Right atrium auricular region (tissue), 2 donors: ENCODE results near the gene SETD1B. TPM values are rescaled to one million over a fixed set of nuclear protein-coding genes. Genes with fewer than 3 reads are reported as not detected.

Experiments
- DNase-seq: peaks from one replicate; pipeline ENCODE4 v3.0.0-alpha.2; 2019; ENCODE audit warnings: low spot score
- H3K27ac ChIP-seq, 2 donors: fragments of 200-600 bp; sonication (generic); 1 replicate in 1 of 2; 2 replicates in 1 of 2; pipeline ENCODE4 v1.5.1; 2016 to 2019
- H3K27me3 ChIP-seq, 2 donors: fragments of 200-600 bp; sonication (generic); one replicate each; pipeline versions ENCODE4 v1.5.1 to v1.6.0; 2017 to 2019
- H3K36me3 ChIP-seq: fragments of 200-600 bp; sonication (generic); one replicate; pipeline ENCODE4 v1.5.1; 2016
- H3K4me1 ChIP-seq, 2 donors: fragments of 200-600 bp; sonication (generic); one replicate each; pipeline versions ENCODE4 v1.5.1 to v1.6.0; 2017 to 2019
- H3K4me3 ChIP-seq, 2 donors: fragments of 200-600 bp; sonication (generic); 1 replicate in 1 of 2; 2 replicates in 1 of 2; pipeline ENCODE4 v1.5.1; 2017 to 2019; ENCODE audit warnings: mild to moderate bottlenecking in 1 of 2, moderate library complexity in 1 of 2
- H3K9me3 ChIP-seq, 2 donors: fragments of 200-600 bp; sonication (generic); one replicate each; pipeline ENCODE4 v1.5.1; 2019
- total RNA-seq, 2 donors: library from RNA; depleted of rRNA; stranded (reverse); fragments of >200 nt; gene quantifications; one replicate each; pipeline ENCODE4 v1.1.0, GENCODE V29; 2016
- TF ChIP-seq, protein P1 (sequence below), 2 donors: fragments of 200-600 bp; sonication (generic); IDR thresholded peaks; one replicate each; pipeline ENCODE4 v1.5.1; 2019; ENCODE audit warnings: antibody characterized with exemption in 2 of 2

SETD1B gene
- total RNA-seq, 2 donors from 2014 or later, result 6.0 to 9.3 TPM

DNA sequence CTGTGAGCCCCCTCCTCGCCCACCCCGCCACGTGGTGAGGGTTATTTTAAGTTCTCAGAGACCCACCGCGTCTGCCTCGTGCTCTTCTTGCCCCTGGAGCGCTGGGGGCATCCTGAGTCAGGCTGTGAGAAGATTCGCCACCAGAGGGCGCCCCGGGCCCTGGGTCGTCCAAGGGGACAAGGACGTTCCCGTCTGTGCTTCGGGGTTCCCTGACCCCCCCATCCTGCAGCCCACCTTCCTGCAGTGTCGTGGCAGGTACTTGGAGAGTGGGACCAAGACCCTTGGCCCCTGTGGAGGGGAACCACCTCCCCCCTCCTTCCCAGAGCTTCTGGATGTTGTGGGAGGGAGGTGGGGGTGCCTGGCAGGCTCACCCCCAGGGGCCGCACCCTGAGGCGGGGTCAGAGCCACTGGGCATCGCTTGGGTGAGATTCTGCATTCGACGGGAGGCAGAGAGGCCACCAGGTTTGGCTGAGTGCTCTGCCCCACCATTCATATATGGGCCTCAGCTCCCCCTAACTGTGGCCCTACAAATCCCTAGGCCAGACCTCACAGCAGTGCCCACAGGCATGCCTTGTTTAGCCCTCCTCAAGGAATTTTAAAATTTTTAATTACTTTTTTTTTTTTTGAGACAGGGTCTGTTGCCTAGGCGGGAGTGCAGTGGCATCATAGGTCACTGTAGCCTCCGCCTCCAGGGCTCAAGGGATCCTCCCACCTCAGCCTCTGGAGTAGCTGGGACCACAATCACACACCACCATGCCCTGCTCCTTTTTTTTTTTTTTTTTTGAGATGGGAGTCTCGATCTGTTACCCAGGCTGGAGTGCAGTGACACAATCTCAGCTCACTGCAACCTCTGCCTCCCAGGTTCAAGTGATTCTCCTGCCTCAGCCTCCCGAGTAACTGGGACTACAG is 27.4 kb upstream of the SETD1B start:
- peak; percentile 78 for DNase-seq
- no peaks in the 10 kb centered on the region for H3K27me3 ChIP-seq
- H3K4me3 ChIP-seq, result no peak overlapping the region
- H3K9me3 ChIP-seq, result no peaks in the 10 kb centered on the region
- peaks cover 0 to 21% of the 10 kb centered on the region in 2 donors for H3K4me1 ChIP-seq
- TF ChIP-seq, protein P1, sequence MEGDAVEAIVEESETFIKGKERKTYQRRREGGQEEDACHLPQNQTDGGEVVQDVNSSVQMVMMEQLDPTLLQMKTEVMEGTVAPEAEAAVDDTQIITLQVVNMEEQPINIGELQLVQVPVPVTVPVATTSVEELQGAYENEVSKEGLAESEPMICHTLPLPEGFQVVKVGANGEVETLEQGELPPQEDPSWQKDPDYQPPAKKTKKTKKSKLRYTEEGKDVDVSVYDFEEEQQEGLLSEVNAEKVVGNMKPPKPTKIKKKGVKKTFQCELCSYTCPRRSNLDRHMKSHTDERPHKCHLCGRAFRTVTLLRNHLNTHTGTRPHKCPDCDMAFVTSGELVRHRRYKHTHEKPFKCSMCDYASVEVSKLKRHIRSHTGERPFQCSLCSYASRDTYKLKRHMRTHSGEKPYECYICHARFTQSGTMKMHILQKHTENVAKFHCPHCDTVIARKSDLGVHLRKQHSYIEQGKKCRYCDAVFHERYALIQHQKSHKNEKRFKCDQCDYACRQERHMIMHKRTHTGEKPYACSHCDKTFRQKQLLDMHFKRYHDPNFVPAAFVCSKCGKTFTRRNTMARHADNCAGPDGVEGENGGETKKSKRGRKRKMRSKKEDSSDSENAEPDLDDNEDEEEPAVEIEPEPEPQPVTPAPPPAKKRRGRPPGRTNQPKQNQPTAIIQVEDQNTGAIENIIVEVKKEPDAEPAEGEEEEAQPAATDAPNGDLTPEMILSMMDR (IDR thresholded peaks at IDR 0.05), result peak; percentile 77 to 91
- H3K36me3 ChIP-seq, result peaks cover 6% of the 10 kb centered on the region
- no peak overlapping the region for H3K27ac ChIP-seq

DNA sequence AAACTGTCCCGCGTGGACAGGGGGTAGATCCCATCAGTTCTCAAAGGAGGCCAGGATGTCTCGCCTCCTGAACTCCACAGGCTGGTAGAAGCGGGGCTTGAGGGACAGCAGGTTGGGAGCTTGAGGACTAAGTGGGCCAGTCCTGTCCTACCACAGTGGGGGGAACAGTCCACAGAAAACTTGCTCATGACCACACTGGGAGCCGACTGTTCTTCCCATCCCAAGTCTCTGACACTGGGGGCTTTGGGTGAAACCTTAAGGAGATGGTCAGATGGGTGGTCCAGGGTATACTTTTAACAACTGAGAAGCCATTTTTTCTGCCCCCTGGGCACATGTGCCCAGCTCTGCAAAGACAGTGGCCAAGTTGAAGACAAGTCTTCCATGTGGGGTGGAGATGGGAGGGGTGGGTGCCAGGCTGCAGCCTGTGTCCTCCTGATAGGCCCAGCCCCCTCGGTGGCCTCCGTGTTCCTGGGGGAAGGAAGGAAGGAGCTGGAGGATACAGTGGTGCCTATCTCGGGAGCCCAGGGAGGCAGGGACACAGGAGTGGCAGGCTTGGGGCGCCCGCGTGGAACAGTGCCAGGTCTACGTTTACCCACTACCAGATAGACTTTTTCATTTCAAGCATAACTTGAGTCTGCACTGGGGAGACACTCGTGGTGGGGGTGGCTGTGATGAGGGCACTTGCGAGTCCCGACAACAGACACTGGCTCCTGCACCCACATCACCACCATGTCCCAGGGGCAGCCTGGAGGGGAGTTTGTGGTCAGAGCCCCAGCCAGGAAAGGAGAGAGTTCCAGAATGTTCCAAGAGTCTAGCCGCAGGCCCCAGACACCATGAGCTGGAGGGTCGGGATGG is 25.0 kb upstream of the SETD1B start:
- Histone ChIP-seq H3K4me3 (no peak overlapping the region), H3K27ac (no peak overlapping the region), H3K9me3 (no peaks in the 10 kb centered on the region), H3K4me1 (peaks cover 0 to 22% of the 10 kb centered on the region in 2 donors), H3K36me3 (peaks cover 6% of the 10 kb centered on the region), H3K27me3 (no peaks in the 10 kb centered on the region)
- no peak for DNase-seq
- TF ChIP-seq, protein P1 (IDR thresholded peaks at IDR 0.05), result no peak

DNA sequence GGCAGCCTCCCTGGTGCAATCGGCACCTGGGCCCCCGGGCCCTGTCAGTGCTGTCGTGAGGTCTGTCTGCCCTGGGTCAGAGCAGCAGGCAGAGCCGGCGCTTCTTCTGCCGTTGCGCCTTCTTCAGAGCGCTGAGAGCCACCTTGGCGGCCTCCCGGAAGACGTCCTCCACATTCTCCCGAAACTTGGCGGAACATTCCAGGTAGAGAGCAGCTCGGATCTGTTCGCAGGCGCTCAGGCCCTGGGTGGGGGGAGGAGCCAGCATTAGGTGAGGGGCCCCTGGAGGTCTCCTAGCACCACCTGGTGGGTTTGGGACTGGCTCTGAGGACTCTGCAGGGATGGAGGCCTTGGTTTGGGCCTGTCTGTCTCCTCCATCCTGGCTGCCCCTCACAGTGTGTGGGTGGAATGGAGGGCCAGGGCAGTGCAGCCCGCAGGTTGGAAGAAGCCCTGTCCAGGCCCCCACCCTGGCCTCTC is 24.4 kb upstream of the SETD1B start:
- H3K36me3 ChIP-seq, result peaks cover 6% of the 10 kb centered on the region
- peaks cover 0 to 22% of the 10 kb centered on the region in 2 donors for H3K4me1 ChIP-seq
- H3K27me3 ChIP-seq, result no peaks in the 10 kb centered on the region
- H3K4me3 ChIP-seq, result no peak overlapping the region
- H3K27ac ChIP-seq, result no peak overlapping the region
- no peaks in the 10 kb centered on the region for H3K9me3 ChIP-seq
- TF ChIP-seq, protein P1 (IDR thresholded peaks at IDR 0.05), result no peak
- DNase-seq, result no peak

DNA sequence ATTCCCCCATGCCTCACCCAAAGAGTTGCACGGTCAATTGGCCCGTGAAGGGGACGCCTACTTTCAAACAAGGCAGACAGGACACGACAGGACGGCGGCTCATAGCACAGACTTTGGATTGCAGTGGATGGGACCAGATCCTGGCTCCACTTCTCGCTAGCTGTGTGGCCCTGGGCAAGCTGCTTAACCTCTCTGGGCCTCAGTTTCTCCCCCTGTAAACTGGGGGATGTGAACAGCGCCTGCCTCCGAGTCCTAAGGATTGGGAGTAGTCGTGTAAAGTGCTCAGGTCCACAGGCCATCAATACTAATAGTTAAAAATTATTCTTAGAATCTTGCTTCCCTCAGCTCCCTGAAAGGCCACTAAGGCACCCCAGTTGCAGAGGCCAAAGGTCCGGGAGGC is 23.4 kb upstream of the SETD1B start:
- H3K4me3 ChIP-seq, result no peak overlapping the region
- peaks cover 6% of the 10 kb centered on the region for H3K36me3 ChIP-seq
- TF ChIP-seq, protein P1 (IDR thresholded peaks at IDR 0.05), result no peak
- no peak for DNase-seq
- H3K27ac ChIP-seq, result no peak overlapping the region
- H3K4me1 ChIP-seq, result peaks cover 0 to 22% of the 10 kb centered on the region in 2 donors
- no peaks in the 10 kb centered on the region for H3K27me3 ChIP-seq
- no peaks in the 10 kb centered on the region for H3K9me3 ChIP-seq

DNA sequence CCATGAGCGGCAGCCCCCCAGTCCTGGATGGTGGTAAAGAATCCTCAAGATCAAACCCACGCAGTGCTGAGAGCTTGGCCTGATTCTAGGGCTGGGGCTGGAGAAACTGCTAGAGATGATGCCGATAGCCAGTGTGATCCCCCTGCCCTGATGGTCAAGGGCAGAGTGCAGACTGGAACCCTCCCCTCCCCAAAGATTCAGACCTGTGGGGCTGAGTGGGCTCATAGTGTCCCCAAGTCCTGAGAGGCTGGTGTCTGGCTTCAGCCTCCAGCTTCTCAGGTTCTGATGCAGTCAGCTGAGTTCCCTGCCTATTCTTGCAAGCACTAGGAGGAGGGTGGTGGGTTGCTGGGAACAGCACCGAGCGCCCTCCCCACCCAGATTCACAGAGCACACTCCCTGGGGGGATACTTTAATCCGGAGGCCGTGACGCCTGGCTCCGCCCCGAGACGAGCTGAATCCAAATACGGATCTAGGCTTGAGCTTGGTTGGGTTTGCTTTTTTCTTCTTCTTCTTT is 22.3 kb upstream of the SETD1B start:
- peaks cover 0 to 16% of the 10 kb centered on the region in 2 donors for H3K4me1 ChIP-seq
- TF ChIP-seq, protein P1 (IDR thresholded peaks at IDR 0.05), result no peak
- peaks cover 6% of the 10 kb centered on the region for H3K36me3 ChIP-seq
- H3K27ac ChIP-seq, result peak overlapping the region; percentile 9 to 68
- DNase-seq, result no peak
- H3K27me3 ChIP-seq, result no peaks in the 10 kb centered on the region
- no peak overlapping the region for H3K4me3 ChIP-seq
- H3K9me3 ChIP-seq, result no peaks in the 10 kb centered on the region
